CD4-positive, alpha-beta T cell (primary cell): ENCODE measurements around the gene CALB2. TPM values are rescaled to one million over a fixed set of nuclear protein-coding genes. Genes with fewer than 3 reads are reported as not detected.

Experiments used
- ATAC-seq: fragments of 200-7000 bp; cut with Tn5 transposase; one replicate; pipeline ENCODE4 v1.10.0; 2022; ENCODE audit warnings: mild to moderate bottlenecking; ENCODE audit not compliant: poor library complexity
- CTCF ChIA-PET: fragments of 350-600 bp; sonication (Branson Sonifier 250); formaldehyde crosslinking; loops from one replicate; lab custom pipeline; 2021; ENCODE audit warnings: antibody characterized with exemption, inconsistent platforms; lab: Charles Lee
- POLR2A ChIA-PET: fragments of 350-600 bp; sonication (Branson Sonifier 250); formaldehyde crosslinking; loops from one replicate; lab custom pipeline; 2021; ENCODE audit warnings: antibody characterized with exemption, inconsistent platforms; lab: Charles Lee
- DNase-seq, 14 experiments: peaks; one replicate each; pipeline ENCODE4 v3.0.0-alpha.2; 2013 to 2020; ENCODE audit warnings: mixed read lengths in 2 of 14
- H3K27ac ChIP-seq, 2 donors: one replicate each; pipeline versions ENCODE4 v1.5.1 to v1.7.0; 2013; ENCODE audit warnings: low read length in 2 of 2, low read depth in 1 of 2, mild to moderate bottlenecking in 1 of 2
- H3K27me3 ChIP-seq, 2 experiments: 1 replicate in 1 of 2; 2 replicates in 1 of 2; pipeline versions ENCODE4 v1.6.1 to v1.7.0; 2013; ENCODE audit warnings: low read length in 2 of 2, control low read depth in 1 of 2, mild to moderate bottlenecking in 1 of 2, moderate library complexity in 1 of 2; ENCODE audit not compliant: insufficient read depth in 2 of 2, control insufficient read depth in 1 of 2
- H3K36me3 ChIP-seq: one replicate; pipeline ENCODE4 v1.6.1; 2013; ENCODE audit warnings: low read length, control low read depth; ENCODE audit not compliant: insufficient read depth
- H3K4me1 ChIP-seq: one replicate; pipeline ENCODE4 v1.6.1; 2013; ENCODE audit warnings: low read length, control low read depth; ENCODE audit not compliant: insufficient read depth
- H3K4me3 ChIP-seq: one replicate; pipeline ENCODE4 v1.5.1; 2013; ENCODE audit warnings: mild to moderate bottlenecking, low read length, moderate library complexity
- H3K9me3 ChIP-seq, 2 experiments: 1 replicate in 1 of 2; 2 replicates in 1 of 2; pipeline versions ENCODE4 v1.6.1 to v1.7.0; 2013; ENCODE audit warnings: low read length in 2 of 2, mild to moderate bottlenecking in 2 of 2, control low read depth in 1 of 2, moderate library complexity in 1 of 2; ENCODE audit not compliant: control insufficient read depth in 1 of 2, insufficient read depth in 1 of 2
- H3K27ac Mint-ChIP-seq: one replicate; pipeline ENCODE4 v1.8.0; 2020; ENCODE audit warnings: mixed read lengths
- H3K27me3 Mint-ChIP-seq: one replicate; pipeline ENCODE4 v1.8.0; 2021; ENCODE audit warnings: mixed read lengths
- H3K36me3 Mint-ChIP-seq: one replicate; pipeline ENCODE4 v1.8.0; 2021; ENCODE audit warnings: low read depth, mixed read lengths
- H3K4me1 Mint-ChIP-seq: one replicate; pipeline ENCODE4 v1.8.0; 2021; ENCODE audit warnings: low read depth, mixed read lengths
- H3K4me3 Mint-ChIP-seq: one replicate; pipeline ENCODE4 v1.8.0; 2020; ENCODE audit warnings: mild to moderate bottlenecking, mixed read lengths
- H3K9me3 Mint-ChIP-seq: one replicate; pipeline ENCODE4 v1.8.0; 2020; ENCODE audit warnings: mixed read lengths
- CTCF ChIP-seq: fragments of 200-600 bp; IDR thresholded peaks from one replicate; pipeline ENCODE4 v1.8.0; 2022; ENCODE audit warnings: antibody characterized with exemption, mild to moderate bottlenecking
- intact Hi-C, 2 experiments: fragments of 100-400 bp; cut with DNase I in 1 of 2; cut with micrococcal nuclease in 1 of 2; formaldehyde crosslinking; loops; one replicate each; pipeline versions ENCODE4 v1.15.1 to v1.9.0; 2023 to 2025; cut with DNase I, micrococcal nuclease
- total RNA-seq, 174 experiments: library from RNA in 2 of 174; stranded (reverse) in 2 of 174; gene quantifications; one replicate each; pipeline ENCODE4 v1.2.3 and lab custom pipeline; 2021 to 2026

The CALB2 gene
- total RNA-seq, 2 experiments from 2014 or later, result not detected

- intact Hi-C loops, result no loop called here
- Histone ChIP-seq H3K27me3 (no peaks in the 10 kb centered on the region), H3K4me3 (no peak overlapping the region), H3K36me3 (no peaks in the 10 kb centered on the region), H3K4me1 (no peaks in the 10 kb centered on the region), H3K27ac (no peak overlapping the region), H3K9me3 (no peaks in the 10 kb centered on the region)
- no peak for DNase-seq
- H3K27ac Mint-ChIP-seq, result no peak overlapping the region
- ChIA-PET POLR2A (no interaction called here), CTCF (no interaction called here)
- ATAC-seq, result no peak
- TF ChIP-seq CTCF, result no peak
- no peak overlapping the region for H3K4me3 Mint-ChIP-seq
- peaks cover 60% of the 10 kb centered on the region for H3K27me3 Mint-ChIP-seq
- H3K36me3 Mint-ChIP-seq, result no peaks in the 10 kb centered on the region
- no peaks in the 10 kb centered on the region for H3K4me1 Mint-ChIP-seq
- H3K9me3 Mint-ChIP-seq, result no peaks in the 10 kb centered on the region
Observed at GRCh38 chr16:71396594-71396993, 38.1 kb downstream of the CALB2 start.

- ChIA-PET CTCF (no interaction called here), POLR2A (no interaction called here)
- Histone ChIP-seq H3K4me3 (no peak overlapping the region), H3K36me3 (no peaks in the 10 kb centered on the region), H3K27me3 (peaks cover 3 to 4% of the 10 kb centered on the region in 2 experiments), H3K9me3 (peaks cover 0 to 14% of the 10 kb centered on the region in 2 experiments), H3K4me1 (no peaks in the 10 kb centered on the region), H3K27ac (no peak overlapping the region)
- no peaks in the 10 kb centered on the region for H3K9me3 Mint-ChIP-seq
- H3K27ac Mint-ChIP-seq, result no peak overlapping the region
- H3K4me3 Mint-ChIP-seq, result no peak overlapping the region
- peaks cover 61% of the 10 kb centered on the region for H3K27me3 Mint-ChIP-seq
- TF ChIP-seq CTCF, result no peak
- H3K4me1 Mint-ChIP-seq, result no peaks in the 10 kb centered on the region
- ATAC-seq, result no peak
- no peak for DNase-seq
- H3K36me3 Mint-ChIP-seq, result no peaks in the 10 kb centered on the region
- intact Hi-C loops, result no loop called here
Observed at GRCh38 chr16:71399801-71400563, 41.5 kb downstream of the CALB2 start.

- ChIA-PET CTCF (no interaction called here), POLR2A (no interaction called here)
- Histone ChIP-seq H3K27ac (no peak overlapping the region), H3K4me3 (no peak overlapping the region), H3K4me1 (peaks cover 5% of the 10 kb centered on the region), H3K9me3 (peaks cover 0 to 18% of the 10 kb centered on the region in 2 experiments), H3K27me3 (peaks cover 4 to 10% of the 10 kb centered on the region in 2 experiments), H3K36me3 (no peaks in the 10 kb centered on the region)
- Mint-ChIP-seq H3K4me1 (no peaks in the 10 kb centered on the region), H3K4me3 (no peak overlapping the region), H3K27ac (no peak overlapping the region), H3K27me3 (peaks cover 56% of the 10 kb centered on the region), H3K9me3 (no peaks in the 10 kb centered on the region), H3K36me3 (no peaks in the 10 kb centered on the region)
- intact Hi-C loops, result no loop called here
- no peak for TF ChIP-seq CTCF
- DNase-seq, result no peak
- no peak for ATAC-seq
Observed at GRCh38 chr16:71402007-71402406, 43.5 kb downstream of the CALB2 start.
